Osteoblast (primary cell): ENCODE measurements around the gene CLMP. TPM values are rescaled to one million over a fixed set of nuclear protein-coding genes. Genes with fewer than 3 reads are reported as not detected.
"Not testable (repeated sequence)": the region's sequence is repeated elsewhere in the genome, so short reads cannot be mapped to it uniquely, and the experiment has no call there.

Experiments used
- DNase-seq: peaks from one replicate; pipeline ENCODE4 v3.0.0; 2011; ENCODE audit warnings: low spot score, mixed read lengths; ENCODE audit not compliant: insufficient read length; ENCODE audit errors: missing footprints
- H2AFZ ChIP-seq: 2 replicates; pipeline ENCODE4 v1.6.0; 2011; ENCODE audit warnings: mild to moderate bottlenecking, low read length
- H3K27ac ChIP-seq: 2 replicates; pipeline ENCODE4 v1.5.1; 2011; ENCODE audit warnings: mild to moderate bottlenecking, low read depth, low read length, moderate library complexity
- H3K27me3 ChIP-seq: 2 replicates; pipeline ENCODE4 v1.6.0; 2012; ENCODE audit warnings: mild to moderate bottlenecking, control low read depth, inconsistent platforms, low read length, moderate library complexity; ENCODE audit not compliant: insufficient read depth
- H3K36me3 ChIP-seq: 2 replicates; pipeline ENCODE4 v1.5.1; 2011; ENCODE audit warnings: mild to moderate bottlenecking, low read length, control low read depth, moderate library complexity; ENCODE audit not compliant: insufficient read depth
- H3K4me1 ChIP-seq: 2 replicates; pipeline ENCODE4 v1.5.1; 2011; ENCODE audit warnings: mild to moderate bottlenecking, low read length, control low read depth, moderate library complexity; ENCODE audit not compliant: insufficient read depth
- H3K4me2 ChIP-seq: 2 replicates; pipeline ENCODE4 v1.6.0; 2011; ENCODE audit warnings: mild to moderate bottlenecking, low read length; ENCODE audit not compliant: insufficient read depth
- H3K4me3 ChIP-seq: fragments of 200-600 bp; sonication (generic); 3 replicates; pipeline ENCODE4 v1.5.1; 2012; ENCODE audit warnings: mild to moderate bottlenecking, low read length, inconsistent platforms; ENCODE audit not compliant: insufficient read depth
- H3K79me2 ChIP-seq: 2 replicates; pipeline ENCODE4 v1.6.0; 2012; ENCODE audit warnings: mild to moderate bottlenecking, low read length, control low read depth, inconsistent platforms; ENCODE audit not compliant: insufficient read depth
- H3K9me3 ChIP-seq: 2 replicates; pipeline ENCODE4 v1.5.1; 2011; ENCODE audit warnings: low read depth, low read length, control low read depth
- H4K20me1 ChIP-seq: 2 replicates; pipeline ENCODE4 v1.6.0; 2012; ENCODE audit warnings: mild to moderate bottlenecking, low read length, control low read depth; ENCODE audit not compliant: insufficient read depth
- total RNA-seq: library from RNA; depleted of rRNA; stranded (reverse); fragments of >200 nt; gene quantifications from 2 replicates; pipeline ENCODE4 v1.2.3, GENCODE V29; 2012
- TF ChIP-seq, protein P1 (sequence below): IDR thresholded peaks from 2 replicates; pipeline ENCODE4 v1.5.1; 2011; ENCODE audit warnings: mild to moderate bottlenecking, low read depth, low read length, moderate library complexity; ENCODE audit errors: extremely low read depth

CLMP gene
- total RNA-seq, 1 donor: 210 TPM

DNA sequence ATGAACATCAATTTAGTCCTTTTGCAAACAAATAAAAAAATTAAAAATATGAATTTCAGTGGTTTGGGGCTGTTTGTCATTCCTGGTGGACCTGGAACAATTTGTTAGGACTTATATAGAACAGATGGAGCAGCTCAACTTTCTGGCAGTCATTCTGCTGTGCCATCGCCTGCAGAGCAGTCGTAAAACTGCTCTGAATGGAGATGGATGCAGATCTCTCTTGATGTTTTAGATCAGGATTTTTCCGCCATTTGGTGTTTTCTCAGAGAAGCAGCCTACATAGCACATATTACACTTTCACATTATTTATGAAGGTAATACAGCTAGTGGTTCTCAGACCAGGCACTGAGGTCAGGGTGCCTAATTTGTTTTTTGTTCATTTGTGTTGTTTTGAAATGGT is 101.3 kb downstream of the CLMP start:
- no peak overlapping the region for H3K4me3 ChIP-seq
- no peak overlapping the region for H3K27ac ChIP-seq
- no peaks in the 10 kb centered on the region for H3K9me3 ChIP-seq
- H3K27me3 ChIP-seq: no peaks in the 10 kb centered on the region
- H3K4me2 ChIP-seq: no peak overlapping the region
- no peak overlapping the region for H2AFZ ChIP-seq
- peaks cover 63% of the 10 kb centered on the region for H3K36me3 ChIP-seq
- peaks cover 11% of the 10 kb centered on the region for H4K20me1 ChIP-seq
- no peak for DNase-seq
- H3K4me1 ChIP-seq: no peaks in the 10 kb centered on the region
- TF ChIP-seq, protein P1, sequence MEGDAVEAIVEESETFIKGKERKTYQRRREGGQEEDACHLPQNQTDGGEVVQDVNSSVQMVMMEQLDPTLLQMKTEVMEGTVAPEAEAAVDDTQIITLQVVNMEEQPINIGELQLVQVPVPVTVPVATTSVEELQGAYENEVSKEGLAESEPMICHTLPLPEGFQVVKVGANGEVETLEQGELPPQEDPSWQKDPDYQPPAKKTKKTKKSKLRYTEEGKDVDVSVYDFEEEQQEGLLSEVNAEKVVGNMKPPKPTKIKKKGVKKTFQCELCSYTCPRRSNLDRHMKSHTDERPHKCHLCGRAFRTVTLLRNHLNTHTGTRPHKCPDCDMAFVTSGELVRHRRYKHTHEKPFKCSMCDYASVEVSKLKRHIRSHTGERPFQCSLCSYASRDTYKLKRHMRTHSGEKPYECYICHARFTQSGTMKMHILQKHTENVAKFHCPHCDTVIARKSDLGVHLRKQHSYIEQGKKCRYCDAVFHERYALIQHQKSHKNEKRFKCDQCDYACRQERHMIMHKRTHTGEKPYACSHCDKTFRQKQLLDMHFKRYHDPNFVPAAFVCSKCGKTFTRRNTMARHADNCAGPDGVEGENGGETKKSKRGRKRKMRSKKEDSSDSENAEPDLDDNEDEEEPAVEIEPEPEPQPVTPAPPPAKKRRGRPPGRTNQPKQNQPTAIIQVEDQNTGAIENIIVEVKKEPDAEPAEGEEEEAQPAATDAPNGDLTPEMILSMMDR: no peak
- H3K79me2 ChIP-seq: peaks cover 82% of the 10 kb centered on the region

DNA sequence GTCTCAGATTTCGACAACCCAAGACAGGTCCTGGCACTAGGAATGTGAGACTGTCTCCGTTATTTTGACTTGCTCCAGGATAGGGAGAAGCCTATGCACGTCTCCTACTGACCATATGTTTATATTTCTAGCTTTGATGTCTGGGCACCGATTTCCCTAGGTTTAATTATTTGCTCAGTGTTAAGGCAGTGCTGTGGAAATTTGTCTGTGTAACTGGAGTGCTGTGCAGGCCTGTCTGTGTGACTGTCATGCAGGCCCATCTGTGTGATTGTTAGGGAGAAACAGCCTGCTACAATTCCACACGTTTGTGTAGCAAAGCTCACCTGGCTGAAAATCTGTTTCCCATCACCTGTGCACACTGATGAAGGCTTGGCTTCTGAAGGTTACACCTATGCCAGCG is 103.5 kb downstream of the CLMP start:
- H4K20me1 ChIP-seq: peaks cover 8% of the 10 kb centered on the region
- H3K4me2 ChIP-seq: no peak overlapping the region
- peak; percentile 22 for DNase-seq
- no peak overlapping the region for H3K27ac ChIP-seq
- no peak overlapping the region for H2AFZ ChIP-seq
- H3K27me3 ChIP-seq: no peaks in the 10 kb centered on the region
- no peaks in the 10 kb centered on the region for H3K9me3 ChIP-seq
- no peak overlapping the region for H3K4me3 ChIP-seq
- peaks cover 72% of the 10 kb centered on the region for H3K79me2 ChIP-seq
- no peaks in the 10 kb centered on the region for H3K4me1 ChIP-seq
- peaks cover 54% of the 10 kb centered on the region for H3K36me3 ChIP-seq
- TF ChIP-seq, protein P1: no peak

DNA sequence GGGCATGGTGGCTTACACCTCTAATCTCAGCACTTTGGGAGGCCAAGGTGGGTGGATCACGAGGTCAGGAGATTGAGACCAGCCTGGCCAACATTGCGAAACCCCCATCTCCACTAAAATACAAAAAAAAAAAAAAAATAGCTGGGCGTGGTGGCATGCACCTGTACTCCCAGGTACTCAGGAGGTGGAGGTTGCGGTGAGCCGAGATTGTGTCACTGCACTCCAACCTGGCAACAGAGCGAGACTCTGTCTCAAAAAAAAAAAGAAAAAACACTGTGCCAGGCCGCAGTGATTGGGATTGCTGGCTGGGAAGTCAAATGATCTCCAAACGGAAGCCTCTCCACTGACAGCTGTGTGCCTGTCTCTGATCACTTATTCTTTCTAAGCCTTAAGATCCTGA is 104.9 kb downstream of the CLMP start:
- Histone ChIP-seq H3K36me3 (peaks cover 50% of the 10 kb centered on the region), H3K79me2 (peaks cover 71% of the 10 kb centered on the region)
- not testable (repeated sequence) for H3K4me3 ChIP-seq, H3K4me1 ChIP-seq, DNase-seq, H3K4me2 ChIP-seq, H3K27ac ChIP-seq, H3K9me3 ChIP-seq, H4K20me1 ChIP-seq, H3K27me3 ChIP-seq, H2AFZ ChIP-seq

DNA sequence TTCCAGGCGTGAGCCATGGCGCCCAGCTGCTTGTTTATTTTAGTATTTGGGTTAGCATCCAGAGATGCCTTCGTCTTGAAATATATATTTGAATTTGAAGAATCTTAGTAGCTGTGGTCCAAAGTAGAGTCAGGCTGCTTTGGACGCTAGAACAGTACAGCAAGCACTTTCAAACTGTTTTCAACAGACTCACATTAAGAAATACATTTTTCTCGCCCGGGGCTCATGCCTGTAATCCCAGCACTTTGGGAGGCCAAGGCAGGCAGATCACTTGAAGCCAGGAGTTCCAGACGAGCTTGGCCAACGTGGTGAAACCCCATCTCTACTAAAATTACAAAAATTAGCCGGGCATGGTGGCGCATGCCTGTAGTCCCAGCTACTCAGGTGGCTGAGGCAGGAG is 106.2 kb downstream of the CLMP start:
- not testable (repeated sequence) for H3K4me2 ChIP-seq, H3K4me3 ChIP-seq, H3K27ac ChIP-seq, H3K9me3 ChIP-seq, H2AFZ ChIP-seq, H3K4me1 ChIP-seq, DNase-seq, H3K27me3 ChIP-seq
- peaks cover 17% of the 10 kb centered on the region for H4K20me1 ChIP-seq
- H3K36me3 ChIP-seq: peaks cover 50% of the 10 kb centered on the region
- peaks cover 69% of the 10 kb centered on the region for H3K79me2 ChIP-seq

DNA sequence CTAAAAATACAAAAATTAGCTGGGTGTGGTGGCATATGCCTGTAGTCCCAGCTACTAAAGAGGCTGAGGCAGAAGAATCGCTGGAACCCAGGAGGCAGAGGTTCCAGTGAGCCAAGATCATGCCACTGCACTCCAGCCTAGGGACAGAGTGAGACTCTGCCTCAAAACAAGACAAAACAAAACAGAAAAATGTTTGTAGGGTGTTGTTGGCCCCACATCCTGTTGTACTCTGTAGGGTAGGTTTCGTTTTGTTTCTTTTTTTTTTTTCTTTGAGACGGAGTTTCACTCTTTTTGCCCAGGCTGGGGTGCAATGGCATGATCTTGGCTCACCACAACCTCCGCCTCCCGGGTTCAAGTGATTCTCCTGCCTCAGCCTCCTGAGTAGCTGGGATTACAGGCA is 107.4 kb downstream of the CLMP start:
- not testable (repeated sequence) for H3K4me3 ChIP-seq, DNase-seq, H3K27ac ChIP-seq, H3K27me3 ChIP-seq, H3K9me3 ChIP-seq, H3K4me2 ChIP-seq, H2AFZ ChIP-seq
- H4K20me1 ChIP-seq: peaks cover 19% of the 10 kb centered on the region
- peaks cover 63% of the 10 kb centered on the region for H3K79me2 ChIP-seq
- peaks cover 54% of the 10 kb centered on the region for H3K36me3 ChIP-seq
- H3K4me1 ChIP-seq: peaks cover 16% of the 10 kb centered on the region
